ENCODE data around the gene BIRC6. TPM values are rescaled to one million over a fixed set of nuclear protein-coding genes. Genes with fewer than 3 reads are reported as not detected.

The BIRC6 gene
- total RNA-seq, 1 donor from 2014 or later, result 82.4 TPM

GRCh38 chr2:32611366-32611765 is 254.5 kb downstream of the BIRC6 start:
- H3K9me3 Mint-ChIP-seq, result no peaks in the 10 kb centered on the region
- no peaks in the 10 kb centered on the region for H3K27me3 Mint-ChIP-seq
- H3K4me3 Mint-ChIP-seq, result no peak overlapping the region
- TF ChIP-seq, protein P1, sequence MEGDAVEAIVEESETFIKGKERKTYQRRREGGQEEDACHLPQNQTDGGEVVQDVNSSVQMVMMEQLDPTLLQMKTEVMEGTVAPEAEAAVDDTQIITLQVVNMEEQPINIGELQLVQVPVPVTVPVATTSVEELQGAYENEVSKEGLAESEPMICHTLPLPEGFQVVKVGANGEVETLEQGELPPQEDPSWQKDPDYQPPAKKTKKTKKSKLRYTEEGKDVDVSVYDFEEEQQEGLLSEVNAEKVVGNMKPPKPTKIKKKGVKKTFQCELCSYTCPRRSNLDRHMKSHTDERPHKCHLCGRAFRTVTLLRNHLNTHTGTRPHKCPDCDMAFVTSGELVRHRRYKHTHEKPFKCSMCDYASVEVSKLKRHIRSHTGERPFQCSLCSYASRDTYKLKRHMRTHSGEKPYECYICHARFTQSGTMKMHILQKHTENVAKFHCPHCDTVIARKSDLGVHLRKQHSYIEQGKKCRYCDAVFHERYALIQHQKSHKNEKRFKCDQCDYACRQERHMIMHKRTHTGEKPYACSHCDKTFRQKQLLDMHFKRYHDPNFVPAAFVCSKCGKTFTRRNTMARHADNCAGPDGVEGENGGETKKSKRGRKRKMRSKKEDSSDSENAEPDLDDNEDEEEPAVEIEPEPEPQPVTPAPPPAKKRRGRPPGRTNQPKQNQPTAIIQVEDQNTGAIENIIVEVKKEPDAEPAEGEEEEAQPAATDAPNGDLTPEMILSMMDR (conservative IDR thresholded peaks at IDR 0.05), result no peak
- DNase-seq (ENCODE audit: extremely low spot score, unreplicated experiment), result no peak
- peaks cover 28% of the 10 kb centered on the region for H3K36me3 Mint-ChIP-seq
- H3K27ac Mint-ChIP-seq, result no peak overlapping the region
- no peaks in the 10 kb centered on the region for H3K4me1 Mint-ChIP-seq (ENCODE audit: unreplicated experiment)

DNA sequence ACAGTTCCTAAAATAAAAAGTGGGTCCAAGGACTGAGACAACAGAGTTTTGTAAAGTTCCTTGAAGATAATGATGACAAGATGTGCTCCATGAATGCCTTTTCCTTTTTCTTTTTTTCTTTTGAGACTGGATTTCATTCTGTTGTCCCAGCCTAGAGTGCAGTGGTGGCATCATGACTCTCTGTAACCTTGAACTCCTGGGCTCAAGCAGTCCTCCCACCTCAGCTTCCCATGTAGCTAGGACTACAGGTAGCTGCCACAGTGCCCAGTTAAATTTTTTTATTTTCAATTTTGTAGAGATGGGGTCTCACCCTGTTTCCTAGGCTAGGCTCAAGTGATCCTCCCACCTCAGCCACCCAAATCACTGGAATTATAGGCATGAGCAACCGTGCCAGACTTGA is 254.9 kb downstream of the BIRC6 start:
- Mint-ChIP-seq H3K27me3 (no peaks in the 10 kb centered on the region), H3K36me3 (peaks cover 28% of the 10 kb centered on the region), H3K4me3 (no peak overlapping the region), H3K9me3 (no peaks in the 10 kb centered on the region), H3K27ac (no peak overlapping the region), H3K4me1 (ENCODE audit: unreplicated experiment) (no peaks in the 10 kb centered on the region)
- DNase-seq (ENCODE audit: extremely low spot score, unreplicated experiment), result no peak
- TF ChIP-seq, protein P1 (conservative IDR thresholded peaks at IDR 0.05), result no peak

DNA sequence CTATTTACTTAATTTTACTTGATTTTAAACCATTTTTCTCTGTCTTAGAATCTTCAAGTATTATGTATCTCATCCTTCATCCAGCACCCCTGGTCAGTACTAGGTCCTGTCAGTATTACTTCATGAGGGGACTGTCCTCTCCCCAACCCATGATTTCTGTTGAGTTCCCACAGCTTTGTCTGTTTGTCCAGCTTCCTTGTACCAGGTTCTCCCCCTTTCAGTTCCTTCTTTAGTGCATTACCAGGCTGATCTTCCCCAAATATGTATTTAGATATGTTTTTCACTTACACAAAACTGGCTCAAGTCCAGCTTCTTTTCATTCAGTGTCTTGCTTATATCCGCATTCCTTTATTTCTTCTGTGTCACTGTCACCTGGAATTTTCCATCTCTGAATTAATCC is 257.3 kb downstream of the BIRC6 start:
- Mint-ChIP-seq H3K4me1 (ENCODE audit: unreplicated experiment) (no peaks in the 10 kb centered on the region), H3K9me3 (no peaks in the 10 kb centered on the region), H3K36me3 (peaks cover 20% of the 10 kb centered on the region), H3K27ac (no peak overlapping the region), H3K4me3 (no peak overlapping the region), H3K27me3 (no peaks in the 10 kb centered on the region)
- TF ChIP-seq, protein P1 (conservative IDR thresholded peaks at IDR 0.05), result no peak
- DNase-seq (ENCODE audit: extremely low spot score, unreplicated experiment), result no peak

DNA sequence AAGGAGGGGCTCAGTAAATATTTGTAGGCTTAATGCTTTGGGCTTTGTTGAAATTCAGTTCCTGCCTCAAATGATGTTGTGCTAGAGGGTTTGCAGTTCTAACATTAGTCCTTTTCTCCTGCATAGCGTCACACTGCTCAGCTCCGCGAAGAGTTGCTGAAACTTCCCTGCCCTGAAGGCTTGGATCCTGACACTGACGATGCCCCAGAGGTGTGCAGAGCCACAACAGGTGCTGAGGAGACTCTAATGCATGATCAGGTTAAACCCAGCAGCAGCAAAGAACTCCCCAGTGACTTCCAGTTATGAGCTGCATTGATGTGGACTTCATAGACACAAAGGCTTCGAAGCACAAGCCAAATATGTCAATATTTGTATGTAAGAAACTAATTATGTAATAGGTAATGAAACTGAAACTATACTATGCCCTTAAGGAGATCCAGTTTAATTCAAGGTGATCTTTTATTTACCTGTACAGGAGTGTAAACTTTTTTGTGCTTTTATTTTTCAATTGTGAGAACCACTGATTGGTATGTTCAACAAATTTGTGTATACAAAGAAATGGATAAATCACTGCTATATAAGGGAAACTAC is 260.9 kb downstream of the BIRC6 start:
- no peaks in the 10 kb centered on the region for H3K4me1 Mint-ChIP-seq (ENCODE audit: unreplicated experiment)
- TF ChIP-seq, protein P1 (conservative IDR thresholded peaks at IDR 0.05), result no peak
- peaks cover 26% of the 10 kb centered on the region for H3K36me3 Mint-ChIP-seq
- DNase-seq (ENCODE audit: extremely low spot score, unreplicated experiment), result no peak
- H3K27ac Mint-ChIP-seq, result peak overlapping the region; percentile 74
- peak overlapping the region; percentile 40 for H3K4me3 Mint-ChIP-seq
- H3K27me3 Mint-ChIP-seq, result no peaks in the 10 kb centered on the region
- H3K9me3 Mint-ChIP-seq, result no peaks in the 10 kb centered on the region

- Mint-ChIP-seq H3K36me3 (peaks cover 13% of the 10 kb centered on the region), H3K4me1 (ENCODE audit: unreplicated experiment) (peaks cover 3% of the 10 kb centered on the region), H3K27me3 (peaks cover 4% of the 10 kb centered on the region), H3K27ac (no peak overlapping the region), H3K4me3 (no peak overlapping the region), H3K9me3 (no peaks in the 10 kb centered on the region)
- TF ChIP-seq, protein P1 (conservative IDR thresholded peaks at IDR 0.05), result no peak
- DNase-seq (ENCODE audit: extremely low spot score, unreplicated experiment), result no peak
Observed at GRCh38 chr2:32622570-32623310, 265.9 kb downstream of the BIRC6 start.
